GM12891 (cell line): ENCODE data around the gene MARK3.

Experiments
- POLR2A ChIP-seq: IDR thresholded peaks from 2 replicates; pipeline ENCODE4 v1.6.1; 2011; ENCODE audit warnings: low read depth, low read length, control low read depth
- POLR2AphosphoS5 ChIP-seq: IDR thresholded peaks from 2 replicates; pipeline ENCODE4 v1.6.1; 2011; ENCODE audit warnings: low read depth, low read length, control low read depth
- POU2F2 ChIP-seq: IDR thresholded peaks from 2 replicates; pipeline ENCODE4 v1.6.1; 2011; ENCODE audit warnings: low read depth, mild to moderate bottlenecking, control low read depth, low read length, moderate library complexity
- TAF1 ChIP-seq: IDR thresholded peaks from 2 replicates; pipeline ENCODE4 v1.6.1; 2011; ENCODE audit warnings: low read depth, low read length, control low read depth

GRCh38 chr14:103433916-103434563 lies 48.8 kb downstream of the MARK3 start:
- TF ChIP-seq POLR2AphosphoS5, result no peak
- TF ChIP-seq POLR2A, result no peak
- TF ChIP-seq TAF1, result no peak
- TF ChIP-seq POU2F2, result no peak
